IMR-90 (cell line): ENCODE measurements around the gene MYH10. TPM values are rescaled to one million over a fixed set of nuclear protein-coding genes. Genes with fewer than 3 reads are reported as not detected.

Experiments used
- ATAC-seq: fragments of 200-7000 bp; cut with Tn5 transposase; 2 replicates; pipeline ENCODE4 v1.9.1; 2020; ENCODE audit warnings: low read depth, mild to moderate bottlenecking, moderate library complexity
- BruUV-seq: library from RNA; stranded (reverse); fragments of 400-500 nt; replicated peaks from 2 replicates; lab custom pipeline; 2021; lab: Mats Ljungman, UMichigan
- CTCF ChIA-PET: fragments of 300-600 bp; formaldehyde crosslinking; extraction: SDS; loops from one replicate; lab custom pipeline; 2021; ENCODE audit warnings: antibody characterized with exemption; lab: Yijun Ruan, JAX
- POLR2A ChIA-PET: fragments of 300-600 bp; sonication (Branson Sonifier 250); formaldehyde crosslinking; loops from one replicate; lab custom pipeline; 2022; ENCODE audit warnings: antibody characterized with exemption; ENCODE audit not compliant: unreplicated experiment; lab: Charles Lee
- DNase-seq: peaks from one replicate; pipeline ENCODE4 v3.0.0; 2013
- H2AFZ ChIP-seq: replicated peaks from 2 replicates; pipeline ENCODE3; 2013; ENCODE audit warnings: low read length, mild to moderate bottlenecking; ENCODE audit not compliant: poor library complexity
- H2AK5ac ChIP-seq: 2 replicates; pipeline ENCODE4 v1.6.1; 2013; ENCODE audit warnings: low read depth, low read length, inconsistent platforms
- H2AK9ac ChIP-seq: replicated peaks from 2 replicates; pipeline ENCODE3; 2013; ENCODE audit warnings: mild to moderate bottlenecking, low read depth, low read length, moderate library complexity; ENCODE audit not compliant: poor library complexity
- H2BK120ac ChIP-seq: 2 replicates; pipeline ENCODE4 v1.6.1; 2013; ENCODE audit warnings: low read depth, low read length, inconsistent platforms
- H2BK15ac ChIP-seq: 3 replicates; pipeline ENCODE4 v1.6.1; 2013; ENCODE audit warnings: low read depth, low read length, inconsistent platforms
- H2BK20ac ChIP-seq: 2 replicates; pipeline ENCODE4 v1.6.1; 2013; ENCODE audit warnings: low read depth, mild to moderate bottlenecking, inconsistent platforms, low read length, moderate library complexity
- H2BK5ac ChIP-seq: 2 replicates; pipeline ENCODE4 v1.6.1; 2013; ENCODE audit warnings: mild to moderate bottlenecking, low read depth, low read length, inconsistent platforms; ENCODE audit not compliant: poor library complexity, severe bottlenecking
- H3K14ac ChIP-seq: replicated peaks from 2 replicates; pipeline ENCODE4 v1.6.1; 2013; ENCODE audit warnings: low read depth, low read length, inconsistent platforms
- H3K18ac ChIP-seq: 2 replicates; pipeline ENCODE4 v1.6.1; 2013; ENCODE audit warnings: low read depth, low read length, control low read depth
- H3K23ac ChIP-seq: 2 replicates; pipeline ENCODE4 v1.6.1; 2013; ENCODE audit warnings: low read depth, low read length, inconsistent platforms
- H3K27ac ChIP-seq: 2 replicates; pipeline ENCODE4 v1.5.1; 2013; ENCODE audit warnings: mild to moderate bottlenecking, control low read depth, low read length; ENCODE audit not compliant: insufficient read depth
- H3K27me3 ChIP-seq: 2 replicates; pipeline ENCODE4 v1.6.1; 2013; ENCODE audit warnings: low read length; ENCODE audit not compliant: control insufficient read depth, insufficient read depth
- H3K36me3 ChIP-seq: 2 replicates; pipeline ENCODE4 v1.6.1; 2013; ENCODE audit warnings: low read length, mixed read lengths; ENCODE audit not compliant: control insufficient read depth, insufficient read depth
- H3K4ac ChIP-seq: 2 replicates; pipeline ENCODE4 v1.6.1; 2013; ENCODE audit warnings: low read depth, low read length, inconsistent platforms
- H3K4me1 ChIP-seq: 2 replicates; pipeline ENCODE4 v1.6.1; 2013; ENCODE audit warnings: low read length, mixed read lengths; ENCODE audit not compliant: control insufficient read depth, insufficient read depth
- H3K4me2 ChIP-seq: 2 replicates; pipeline ENCODE4 v1.6.1; 2013; ENCODE audit warnings: low read depth, mild to moderate bottlenecking, control low read depth, low read length, moderate library complexity
- H3K4me3 ChIP-seq: 2 replicates; pipeline ENCODE4 v1.5.1; 2013; ENCODE audit warnings: low read depth, mild to moderate bottlenecking, control low read depth, low read length, moderate library complexity; ENCODE audit not compliant: insufficient read depth
- H3K56ac ChIP-seq: 2 replicates; pipeline ENCODE4 v1.6.1; 2013; ENCODE audit warnings: low read length, inconsistent platforms; ENCODE audit not compliant: insufficient read depth; ENCODE audit errors: extremely low read depth
- H3K79me1 ChIP-seq, 2 experiments: 2 replicates each; pipeline ENCODE4 v1.6.1; 2013; ENCODE audit warnings: low read length in 2 of 2, inconsistent platforms in 1 of 2, low read depth in 1 of 2
- H3K9ac ChIP-seq: 2 replicates; pipeline ENCODE4 v1.6.1; 2013; ENCODE audit warnings: low read depth, low read length, control low read depth
- H3K9me1 ChIP-seq: 2 replicates; pipeline ENCODE4 v1.6.1; 2013; ENCODE audit warnings: low read length, inconsistent platforms; ENCODE audit not compliant: insufficient read depth
- H3K9me3 ChIP-seq: 2 replicates; pipeline ENCODE4 v1.6.1; 2013; ENCODE audit warnings: low read length; ENCODE audit not compliant: control insufficient read depth, insufficient read depth
- H4K20me1 ChIP-seq: 2 replicates; pipeline ENCODE4 v1.6.1; 2013; ENCODE audit warnings: low read length, inconsistent platforms; ENCODE audit not compliant: insufficient read depth
- H4K5ac ChIP-seq: 2 replicates; pipeline ENCODE4 v1.6.1; 2013; ENCODE audit warnings: mild to moderate bottlenecking, low read depth, low read length, control low read depth
- H4K8ac ChIP-seq, 2 experiments: 2 replicates each; pipeline ENCODE4 v1.6.1; 2013; ENCODE audit warnings: low read depth in 2 of 2, low read length in 2 of 2, control low read depth in 1 of 2, inconsistent platforms in 1 of 2
- H4K91ac ChIP-seq: 2 replicates; pipeline ENCODE4 v1.6.1; 2013; ENCODE audit warnings: low read depth, low read length, inconsistent platforms; ENCODE audit not compliant: insufficient read depth
- BHLHE40 ChIP-seq: fragments of 150-350 bp; IDR thresholded peaks from 2 replicates; pipeline ENCODE4 v1.6.1; 2016; ENCODE audit warnings: mild to moderate bottlenecking, low read depth, low read length
- MXI1 ChIP-seq: IDR thresholded peaks from 2 replicates; pipeline ENCODE4 v1.6.1; 2012; ENCODE audit warnings: low read depth, mild to moderate bottlenecking, low read length, moderate library complexity, borderline replicate concordance
- POLR2A ChIP-seq: IDR thresholded peaks from 2 replicates; pipeline ENCODE4 v1.6.1; 2012; ENCODE audit warnings: mild to moderate bottlenecking, low read depth, low read length
- RFX5 ChIP-seq: IDR thresholded peaks from 2 replicates; pipeline ENCODE4 v1.8.0; 2012; ENCODE audit warnings: low read depth, mild to moderate bottlenecking, low read length, moderate library complexity
- WGBS, 2 experiments: methylation state at CpG; one replicate each; pipeline versions ENCODE4 v1.1.5 to v1.1.7; 2013; ENCODE audit warnings: missing lambda C conversion rate in 2 of 2; ENCODE audit not compliant: insufficient read length in 1 of 2; ENCODE audit errors: extremely low coverage in 2 of 2; 5-methylcytosine and 5-hydroxymethylcytosine counted together
- dilution Hi-C: fragments of 300-500 bp; cut with HindIII; formaldehyde crosslinking; loops from one replicate; pipeline ENCODE4 v1.14.3; 2018; ENCODE audit warnings: low sequenced_read_pairs; ENCODE audit not compliant: unreplicated experiment
- in situ Hi-C: fragments of 300-500 bp; cut with MboI; formaldehyde crosslinking; loops from 3 replicates; pipeline ENCODE4 v1.14.3; 2019; ENCODE audit warnings: low sequenced_read_pairs, inconsistent platforms, mixed read lengths
- intact Hi-C: fragments of 100-400 bp; cut with micrococcal nuclease; formaldehyde crosslinking; loops from 2 replicates; pipeline ENCODE4 v1.10.0; 2022
- polyA plus RNA-seq, 3 experiments: library from polyadenylated mRNA; depleted of rRNA; stranded (reverse); fragments of >200 nt; gene quantifications; 2 replicates each; pipeline ENCODE4 v1.2.3, GENCODE V29; 2012; ENCODE audit warnings: low replicate concordance in 1 of 3
- total RNA-seq: library from RNA; depleted of rRNA; stranded (reverse); fragments of >200 nt; gene quantifications from 2 replicates; pipeline ENCODE4 v1.2.3, GENCODE V29; 2012

MYH10 gene
- total and polyA plus RNA-seq, 2 of the 4 experiments (the other 2 are of a cell fraction): 71.2 to 95.2 TPM

DNA sequence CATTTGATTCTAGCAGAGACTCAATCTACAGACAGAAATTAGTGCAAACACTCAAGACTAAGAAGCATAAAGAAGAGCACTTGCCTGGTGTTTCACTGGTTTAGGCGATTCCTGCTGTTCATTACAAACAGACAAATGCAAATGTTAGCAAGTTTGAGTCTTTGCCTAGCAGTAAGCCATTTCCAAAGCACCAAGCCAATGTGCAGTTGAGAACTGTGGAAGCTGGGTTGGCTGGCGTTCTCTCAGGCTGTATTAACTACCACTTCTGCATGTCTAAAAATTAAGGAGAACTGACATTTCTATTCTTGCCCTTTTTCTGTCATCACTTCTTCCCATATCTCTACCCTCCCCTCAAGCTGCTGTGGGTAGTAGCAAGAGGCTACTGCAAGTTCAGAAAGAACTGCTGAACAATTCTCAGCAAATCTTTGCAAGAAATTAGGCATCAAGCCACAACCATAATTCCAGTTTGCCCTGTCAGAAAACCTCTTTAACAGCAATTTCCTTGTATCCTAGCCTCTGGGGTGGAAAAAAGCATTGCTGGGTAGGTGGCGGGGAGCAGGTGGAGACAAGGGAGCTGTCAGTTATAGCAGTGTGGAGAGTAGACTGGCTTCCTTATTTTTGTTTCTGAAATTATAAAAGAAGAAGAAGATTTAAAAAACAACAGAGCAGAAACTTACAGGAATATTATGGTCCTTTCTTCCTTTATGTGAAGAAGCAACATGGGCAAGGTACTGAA is 53.8 kb downstream of the MYH10 start (continued):
- no peak for TF ChIP-seq BHLHE40

DNA sequence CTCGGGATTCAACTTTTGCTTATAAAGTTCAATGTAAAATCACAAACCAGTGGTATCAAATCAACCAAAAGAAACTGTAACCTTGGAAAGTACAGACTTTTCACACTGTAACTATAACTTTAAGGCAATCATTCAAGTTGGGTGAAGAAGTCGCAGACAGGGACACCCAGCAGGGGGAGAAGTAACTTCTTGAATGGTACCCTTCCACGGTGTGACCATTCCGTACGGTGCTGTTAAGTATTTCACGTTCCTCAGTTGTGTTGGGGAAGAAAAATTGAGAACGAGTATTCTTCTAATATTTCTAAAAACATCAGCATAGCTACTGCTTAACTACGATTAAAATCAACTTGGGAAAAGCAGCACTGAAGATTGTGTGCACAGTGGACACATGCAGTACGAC is 55.8 kb downstream of the MYH10 start:
- TF ChIP-seq MXI1: no peak
- TF ChIP-seq RFX5: no peak
- no peak for TF ChIP-seq POLR2A
- H3K79me1 ChIP-seq: peaks cover 2 to 5% of the 10 kb centered on the region in 2 experiments; a peak in 1 of 4 replicates
- H3K23ac ChIP-seq: no peak overlapping the region
- no peak overlapping the region for H2BK5ac ChIP-seq
- H3K4me2 ChIP-seq: no peak overlapping the region
- DNase-seq: no peak
- in situ Hi-C loops: loop anchor here (10.0 kb wide), 1 partner anchor 170 kb away; the partner anchor contains the start of gene CCDC42
- no peak overlapping the region for H3K4me3 ChIP-seq
- no peak overlapping the region for H3K27ac ChIP-seq
- ChIA-PET POLR2A (no interaction called here), CTCF (no interaction called here)
- dilution Hi-C loops: no loop called here
- H2BK120ac ChIP-seq: no peak overlapping the region
- H3K14ac ChIP-seq: no peak overlapping the region
- H2AK9ac ChIP-seq: no peak overlapping the region
- no peak overlapping the region for H4K91ac ChIP-seq
- intact Hi-C loops: no loop called here
- H2AK5ac ChIP-seq: no peak overlapping the region
- 0 out of 2 replicates have a peak, but pooled peaks cover 2% of the 10 kb centered on the region for H3K9me1 ChIP-seq
- H3K9ac ChIP-seq: no peak overlapping the region
- H3K36me3 ChIP-seq: peaks cover 24% of the 10 kb centered on the region
- H4K20me1 ChIP-seq: no peaks in the 10 kb centered on the region
- H4K5ac ChIP-seq: no peak overlapping the region
- no peaks in the 10 kb centered on the region for H3K4me1 ChIP-seq
- no peak overlapping the region for H3K18ac ChIP-seq
- no TSS peak for BruUV-seq
- H2BK20ac ChIP-seq: no peak overlapping the region
- no CpG with 5 or more reads among the region's 9 CpGs for WGBS, 2 experiments
- ATAC-seq: no peak
- H3K9me3 ChIP-seq: no peaks in the 10 kb centered on the region
- no peak overlapping the region for H3K4ac ChIP-seq
- H2BK15ac ChIP-seq: no peak overlapping the region
- no peaks in the 10 kb centered on the region for H3K27me3 ChIP-seq
- no peak overlapping the region for H2AFZ ChIP-seq
- no peak overlapping the region for H3K56ac ChIP-seq
- no peak overlapping the region for H4K8ac ChIP-seq
